Measurements from ENCODE around the gene HDAC11. TPM values are rescaled to one million over a fixed set of nuclear protein-coding genes. Genes with fewer than 3 reads are reported as not detected.

HDAC11 gene
- total RNA-seq, 1 experiment from 2014 or later = 12.0 TPM

DNA sequence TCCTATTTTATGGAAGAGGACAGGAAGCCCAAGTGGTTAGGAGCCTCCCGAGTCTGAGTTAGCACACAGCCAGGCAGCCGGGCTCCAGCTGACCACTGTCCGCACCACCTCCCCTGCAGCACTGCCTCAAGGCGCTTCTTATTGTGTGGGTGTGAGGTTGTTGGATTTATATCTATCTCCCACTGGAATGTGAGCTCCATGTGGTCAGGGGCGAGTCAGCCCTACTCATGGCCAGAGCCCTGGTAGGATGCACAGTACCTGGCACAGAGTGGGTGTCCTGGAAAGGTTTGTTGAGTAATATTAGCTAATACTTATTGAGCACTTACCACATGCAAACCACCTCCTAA lies 59.2 kb downstream of the HDAC11 start:
- Mint-ChIP-seq H3K36me3 (peaks cover 4% of the 10 kb centered on the region; the same call in 1 of the 2 replicates), H3K27me3 (ENCODE audit: low read depth) (no peaks in the 10 kb centered on the region; the same call in 1 of the 2 replicates), H3K9me3 (peaks cover 19% of the 10 kb centered on the region), H3K4me3 (no peak overlapping the region), H3K4me1 (peaks cover 11% of the 10 kb centered on the region), H3K27ac (no peak overlapping the region)
- DNase-seq (ENCODE audit: low spot score) = no peak
- no peak for ATAC-seq
- CTCF ChIA-PET = interaction anchor here (0.8 to 2.9 kb wide), 15 partner anchors 9 to 433 kb away, joined by 3 to 13 read pairs (median 5); no protein-coding TSS in a partner anchor
- POLR2A ChIA-PET = interaction anchor here (0.9 kb wide), 1 partner anchor 16 kb away, joined by 3 read pairs; no protein-coding TSS in a partner anchor
- no peak for TF ChIP-seq GTF2I (CRISPR knock-in tag; conservative IDR thresholded peaks at IDR 0.05)
- TF ChIP-seq TCF7 (CRISPR knock-in tag; IDR thresholded peaks at IDR 0.05; ENCODE audit: low read depth) = no peak
- TF ChIP-seq, protein P1, sequence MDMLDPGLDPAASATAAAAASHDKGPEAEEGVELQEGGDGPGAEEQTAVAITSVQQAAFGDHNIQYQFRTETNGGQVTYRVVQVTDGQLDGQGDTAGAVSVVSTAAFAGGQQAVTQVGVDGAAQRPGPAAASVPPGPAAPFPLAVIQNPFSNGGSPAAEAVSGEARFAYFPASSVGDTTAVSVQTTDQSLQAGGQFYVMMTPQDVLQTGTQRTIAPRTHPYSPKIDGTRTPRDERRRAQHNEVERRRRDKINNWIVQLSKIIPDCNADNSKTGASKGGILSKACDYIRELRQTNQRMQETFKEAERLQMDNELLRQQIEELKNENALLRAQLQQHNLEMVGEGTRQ (CRISPR knock-in tag; IDR thresholded peaks at IDR 0.05) = no peak
- TF ChIP-seq ZNF512 (CRISPR knock-in tag; IDR thresholded peaks at IDR 0.05; ENCODE audit: borderline replicate concordance) = no peak
- TF ChIP-seq, protein P2, sequence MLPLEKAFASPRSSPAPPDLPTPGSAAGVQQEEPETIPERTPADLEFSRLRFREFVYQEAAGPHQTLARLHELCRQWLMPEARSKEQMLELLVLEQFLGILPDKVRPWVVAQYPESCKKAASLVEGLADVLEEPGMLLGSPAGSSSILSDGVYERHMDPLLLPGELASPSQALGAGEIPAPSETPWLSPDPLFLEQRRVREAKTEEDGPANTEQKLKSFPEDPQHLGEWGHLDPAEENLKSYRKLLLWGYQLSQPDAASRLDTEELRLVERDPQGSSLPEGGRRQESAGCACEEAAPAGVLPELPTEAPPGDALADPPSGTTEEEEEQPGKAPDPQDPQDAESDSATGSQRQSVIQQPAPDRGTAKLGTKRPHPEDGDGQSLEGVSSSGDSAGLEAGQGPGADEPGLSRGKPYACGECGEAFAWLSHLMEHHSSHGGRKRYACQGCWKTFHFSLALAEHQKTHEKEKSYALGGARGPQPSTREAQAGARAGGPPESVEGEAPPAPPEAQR (CRISPR knock-in tag; IDR thresholded peaks at IDR 0.05) = no peak
- TF ChIP-seq ETV6 (CRISPR knock-in tag; IDR thresholded peaks at IDR 0.05) = no peak
- no peak for TF ChIP-seq NFYB (CRISPR knock-in tag; conservative IDR thresholded peaks at IDR 0.05; ENCODE audit: low read depth)
- no peak for TF ChIP-seq ESRRA (CRISPR knock-in tag; IDR thresholded peaks at IDR 0.05; ENCODE audit: borderline replicate concordance)
- no peak for TF ChIP-seq AFF4 (CRISPR knock-in tag; IDR thresholded peaks at IDR 0.05; ENCODE audit: borderline replicate concordance)
- TF ChIP-seq SMAD3 (CRISPR knock-in tag; IDR thresholded peaks at IDR 0.05; ENCODE audit: borderline replicate concordance) = no peak
- TF ChIP-seq STAT6 (CRISPR knock-in tag; conservative IDR thresholded peaks at IDR 0.05; ENCODE audit: low read depth) = no peak
- TF ChIP-seq, protein P3, sequence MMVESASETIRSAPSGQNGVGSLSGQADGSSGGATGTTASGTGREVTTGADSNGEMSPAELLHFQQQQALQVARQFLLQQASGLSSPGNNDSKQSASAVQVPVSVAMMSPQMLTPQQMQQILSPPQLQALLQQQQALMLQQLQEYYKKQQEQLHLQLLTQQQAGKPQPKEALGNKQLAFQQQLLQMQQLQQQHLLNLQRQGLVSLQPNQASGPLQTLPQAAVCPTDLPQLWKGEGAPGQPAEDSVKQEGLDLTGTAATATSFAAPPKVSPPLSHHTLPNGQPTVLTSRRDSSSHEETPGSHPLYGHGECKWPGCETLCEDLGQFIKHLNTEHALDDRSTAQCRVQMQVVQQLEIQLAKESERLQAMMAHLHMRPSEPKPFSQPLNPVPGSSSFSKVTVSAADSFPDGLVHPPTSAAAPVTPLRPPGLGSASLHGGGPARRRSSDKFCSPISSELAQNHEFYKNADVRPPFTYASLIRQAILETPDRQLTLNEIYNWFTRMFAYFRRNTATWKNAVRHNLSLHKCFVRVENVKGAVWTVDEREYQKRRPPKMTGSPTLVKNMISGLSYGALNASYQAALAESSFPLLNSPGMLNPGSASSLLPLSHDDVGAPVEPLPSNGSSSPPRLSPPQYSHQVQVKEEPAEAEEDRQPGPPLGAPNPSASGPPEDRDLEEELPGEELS (CRISPR knock-in tag; IDR thresholded peaks at IDR 0.05) = no peak
- TF ChIP-seq, protein P4, sequence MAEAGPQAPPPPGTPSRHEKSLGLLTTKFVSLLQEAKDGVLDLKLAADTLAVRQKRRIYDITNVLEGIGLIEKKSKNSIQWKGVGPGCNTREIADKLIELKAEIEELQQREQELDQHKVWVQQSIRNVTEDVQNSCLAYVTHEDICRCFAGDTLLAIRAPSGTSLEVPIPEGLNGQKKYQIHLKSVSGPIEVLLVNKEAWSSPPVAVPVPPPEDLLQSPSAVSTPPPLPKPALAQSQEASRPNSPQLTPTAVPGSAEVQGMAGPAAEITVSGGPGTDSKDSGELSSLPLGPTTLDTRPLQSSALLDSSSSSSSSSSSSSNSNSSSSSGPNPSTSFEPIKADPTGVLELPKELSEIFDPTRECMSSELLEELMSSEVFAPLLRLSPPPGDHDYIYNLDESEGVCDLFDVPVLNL (CRISPR knock-in tag; IDR thresholded peaks at IDR 0.05; ENCODE audit: borderline replicate concordance, low read depth) = no peak
- no peak for TF ChIP-seq TEAD4 (CRISPR knock-in tag; IDR thresholded peaks at IDR 0.05)
- TF ChIP-seq ZBTB21 (CRISPR knock-in tag; IDR thresholded peaks at IDR 0.05; ENCODE audit: borderline replicate concordance) = no peak
- TF ChIP-seq NFATC4 (CRISPR knock-in tag; IDR thresholded peaks at IDR 0.05) = no peak
- TF ChIP-seq, protein P5, sequence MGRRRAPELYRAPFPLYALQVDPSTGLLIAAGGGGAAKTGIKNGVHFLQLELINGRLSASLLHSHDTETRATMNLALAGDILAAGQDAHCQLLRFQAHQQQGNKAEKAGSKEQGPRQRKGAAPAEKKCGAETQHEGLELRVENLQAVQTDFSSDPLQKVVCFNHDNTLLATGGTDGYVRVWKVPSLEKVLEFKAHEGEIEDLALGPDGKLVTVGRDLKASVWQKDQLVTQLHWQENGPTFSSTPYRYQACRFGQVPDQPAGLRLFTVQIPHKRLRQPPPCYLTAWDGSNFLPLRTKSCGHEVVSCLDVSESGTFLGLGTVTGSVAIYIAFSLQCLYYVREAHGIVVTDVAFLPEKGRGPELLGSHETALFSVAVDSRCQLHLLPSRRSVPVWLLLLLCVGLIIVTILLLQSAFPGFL (CRISPR knock-in tag; IDR thresholded peaks at IDR 0.05; ENCODE audit: borderline replicate concordance) = no peak
- no peak for TF ChIP-seq ZBTB43 (CRISPR knock-in tag; IDR thresholded peaks at IDR 0.05)
